GM03348 (cell line): ENCODE measurements around the gene CAMK1G.

ENCODE experiments used
- DNase-seq: peaks from one replicate; pipeline ENCODE4 v3.0.0; 2012; ENCODE audit warnings: low spot score

CAMK1G gene

DNA sequence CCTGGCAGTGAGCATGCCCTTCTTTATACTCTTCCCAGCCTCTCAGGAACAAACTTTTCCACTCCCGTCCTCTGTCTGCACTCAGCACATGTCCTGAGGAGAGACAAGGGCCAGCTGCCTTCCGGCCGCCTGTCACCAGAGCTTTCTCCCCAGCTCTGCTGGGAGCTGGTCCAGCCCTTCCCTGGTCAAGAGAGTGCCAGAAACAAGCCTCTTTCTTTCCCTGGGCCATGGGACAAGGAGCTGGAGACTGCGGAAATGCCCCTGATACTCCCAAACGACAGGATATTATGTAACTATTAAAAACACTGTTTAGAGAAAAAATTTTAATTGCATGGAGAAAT, 58.3 kb downstream of the CAMK1G start:
- peak; percentile 35 for DNase-seq

- no peak for DNase-seq
Observed at GRCh38 chr1:209642816-209643215, 59.3 kb downstream of the CAMK1G start.

- no peak for DNase-seq
Observed at GRCh38 chr1:209643285-209644020, 59.9 kb downstream of the CAMK1G start.

DNA sequence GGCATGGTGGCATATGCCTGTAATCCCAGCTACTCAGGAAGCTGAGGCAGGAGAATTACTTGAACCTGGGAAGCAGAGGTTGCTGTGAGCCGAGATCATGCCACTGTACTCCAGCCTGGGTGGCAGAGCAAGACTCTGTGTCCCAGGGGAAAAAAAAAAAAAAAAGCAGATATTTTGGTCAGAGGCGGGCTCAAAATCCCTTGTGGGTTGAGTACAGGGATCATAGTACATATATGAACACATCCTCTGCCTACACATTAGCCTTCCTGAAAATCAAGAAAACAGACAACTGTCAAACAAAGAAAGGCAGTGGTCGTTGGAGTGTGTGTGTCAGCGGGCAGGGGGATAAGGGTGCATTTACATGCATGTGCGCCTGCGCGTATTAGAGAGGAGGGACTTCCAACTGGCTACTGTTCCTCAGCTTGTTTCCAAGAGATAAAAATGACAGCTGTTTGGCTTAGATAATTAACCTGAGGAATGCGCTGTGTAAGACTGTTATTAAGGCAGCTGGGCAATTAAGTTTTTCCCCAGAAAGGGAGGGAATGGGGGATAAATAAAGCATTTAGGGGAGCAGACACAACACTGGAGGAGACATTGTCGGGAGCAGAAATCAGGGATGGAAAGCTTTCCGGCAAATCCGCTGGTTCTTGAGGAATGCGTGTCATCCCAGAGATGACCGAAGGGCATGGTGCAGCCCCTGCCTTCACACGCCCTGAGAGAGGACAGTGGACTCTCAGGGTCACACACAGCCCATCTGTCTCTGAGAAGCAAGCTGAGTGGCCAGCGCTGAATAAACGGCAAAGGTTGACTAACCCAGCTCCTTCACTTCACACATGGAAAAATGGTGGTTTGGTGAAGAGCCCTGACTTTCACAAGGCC, 62.3 kb downstream of the CAMK1G start:
- DNase-seq, result no peak

GRCh38 chr1:209646558-209646957, 63.0 kb downstream of the CAMK1G start:
- no peak for DNase-seq

GRCh38 chr1:209647156-209647555, 63.6 kb downstream of the CAMK1G start:
- DNase-seq, result no peak

DNA sequence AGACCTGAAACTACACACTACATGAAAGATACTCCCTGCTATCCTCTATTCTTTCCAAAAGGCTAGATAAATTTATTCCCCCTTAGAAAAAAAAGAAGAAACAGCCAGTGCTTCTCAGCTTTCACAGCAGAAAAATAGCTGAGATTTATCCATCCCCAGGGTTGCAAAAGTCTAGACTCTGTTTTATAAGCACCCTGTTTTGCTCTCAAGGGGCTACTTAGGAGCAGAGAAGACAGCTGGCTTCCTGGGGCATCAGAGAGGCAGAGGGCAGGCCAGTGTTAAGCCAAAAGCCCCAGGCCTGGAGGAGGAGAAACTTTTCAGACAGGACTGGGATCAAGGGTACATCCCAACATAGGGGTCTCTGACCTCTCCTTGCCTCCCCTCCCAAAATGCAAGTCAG, 64.8 kb downstream of the CAMK1G start:
- no peak for DNase-seq

DNA sequence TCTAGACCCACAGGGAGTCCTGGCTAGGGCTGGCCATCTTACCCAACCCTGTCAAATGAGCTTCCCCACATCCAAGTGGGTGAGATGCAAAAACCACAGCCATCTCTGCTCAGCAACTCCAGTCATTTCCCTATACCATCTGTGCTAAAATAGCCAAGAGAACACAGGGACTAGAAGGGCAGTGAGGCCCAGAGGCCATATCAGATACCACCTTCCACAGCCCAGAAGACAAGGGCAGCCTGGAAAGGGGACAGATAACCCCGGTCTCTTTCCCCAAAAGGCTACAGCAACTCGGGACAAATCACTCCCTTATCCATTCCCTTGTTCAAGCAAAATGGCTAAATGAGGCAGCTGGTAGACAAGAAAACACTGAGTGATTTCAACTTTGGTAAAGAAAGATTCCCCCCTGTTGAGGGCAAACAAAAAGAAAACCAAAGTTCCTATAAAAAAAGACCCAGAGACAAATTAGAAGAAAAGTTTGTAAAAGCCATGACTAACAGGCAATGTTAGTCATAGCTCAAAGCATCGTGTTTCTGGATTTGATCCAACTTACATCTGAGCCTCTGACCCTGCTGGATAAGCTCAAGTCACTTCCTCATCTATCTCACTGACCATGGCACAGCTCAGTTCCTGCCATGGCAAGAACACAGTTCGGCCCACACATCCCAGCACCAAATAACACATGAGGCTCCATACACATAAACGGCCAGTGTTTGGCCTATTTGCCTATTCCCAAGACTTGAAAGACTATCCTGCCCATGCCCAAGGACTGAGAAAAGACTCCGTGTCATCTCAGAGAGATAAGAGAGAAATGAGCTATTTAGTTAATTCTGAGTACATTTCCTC, 65.6 kb downstream of the CAMK1G start:
- DNase-seq, result peak; percentile 61

DNA sequence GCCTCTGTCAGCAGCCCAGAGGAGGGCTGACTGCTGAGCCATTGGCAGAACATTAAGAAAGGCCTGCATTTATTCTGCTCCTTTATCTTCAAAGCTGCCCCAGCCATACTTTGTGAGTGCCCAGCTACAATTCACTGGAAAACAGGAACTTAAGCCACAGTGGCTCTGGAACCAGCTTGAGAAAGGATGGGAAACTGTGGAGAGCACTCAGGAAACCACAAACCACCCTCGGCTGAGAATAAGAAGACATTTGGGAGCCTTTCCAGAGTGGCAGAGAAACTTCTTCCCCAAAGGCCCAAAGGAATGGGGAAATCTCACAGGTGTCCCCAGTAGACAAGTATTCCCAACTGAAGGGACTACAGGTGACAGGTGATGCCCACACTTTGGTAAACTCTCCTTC, 66.9 kb downstream of the CAMK1G start:
- DNase-seq, result peak; percentile 33

- DNase-seq, result peak; percentile 90
Observed at GRCh38 chr1:209651138-209651587, 67.6 kb downstream of the CAMK1G start.

GRCh38 chr1:209652121-209652735, 68.7 kb downstream of the CAMK1G start, which contains the start of gene LAMB3:
Gene LAMB3 (minus strand): TSS chr1:209652425. CDS start chr1:209650944, 1,481 bp downstream.
- DNase-seq, result no peak

DNA sequence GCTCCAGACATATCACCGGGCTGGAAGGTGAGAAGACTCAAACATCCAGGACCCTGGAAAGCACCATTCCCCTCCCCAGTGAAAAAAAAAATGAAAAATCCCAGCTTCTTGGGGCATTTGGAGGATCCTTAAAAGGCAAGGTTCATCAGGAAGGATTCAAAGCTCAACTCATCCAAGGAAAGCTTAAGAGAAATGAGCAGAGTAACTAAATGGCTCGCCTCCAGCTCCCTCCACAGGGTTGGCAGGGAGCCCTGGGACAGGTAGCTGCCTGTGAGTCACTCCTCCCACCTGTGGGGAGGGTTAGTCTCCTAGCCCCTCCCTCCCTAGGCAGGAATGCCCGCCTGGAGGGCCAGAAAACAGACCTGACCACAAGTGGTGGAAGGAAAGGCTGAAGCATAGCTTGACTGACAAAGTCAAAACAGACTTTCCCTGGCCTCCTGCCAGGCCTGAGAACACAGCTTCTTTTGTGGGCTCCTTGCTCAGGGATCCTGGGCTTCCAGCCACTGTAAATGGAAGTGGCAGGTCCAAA, 69.4 kb downstream of the CAMK1G start:
- no peak for DNase-seq

DNA sequence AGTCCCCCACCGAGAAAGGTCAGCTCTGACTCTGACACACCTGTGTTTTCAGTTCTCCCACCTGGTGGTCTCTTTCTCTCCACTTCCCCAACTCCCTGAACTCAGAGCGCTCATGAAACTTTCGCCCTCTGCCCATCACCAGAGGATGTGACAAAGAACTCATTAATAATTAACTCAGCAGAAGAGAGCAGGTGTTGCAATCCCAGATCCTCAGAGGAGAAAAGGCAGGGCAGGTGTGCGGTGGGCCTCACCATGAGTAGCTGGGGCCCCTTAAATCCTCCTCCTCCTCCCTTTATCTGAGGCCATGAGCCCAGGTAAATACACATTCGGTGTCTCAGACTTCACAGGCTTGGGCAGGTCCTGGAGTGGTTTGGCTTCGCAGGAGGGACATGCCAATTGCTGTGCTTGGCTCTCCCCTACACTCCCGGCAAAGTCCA, 70.4 kb downstream of the CAMK1G start:
- DNase-seq, result no peak

- no peak for DNase-seq
Observed at GRCh38 chr1:209655411-209656231, 72.1 kb downstream of the CAMK1G start.

DNA sequence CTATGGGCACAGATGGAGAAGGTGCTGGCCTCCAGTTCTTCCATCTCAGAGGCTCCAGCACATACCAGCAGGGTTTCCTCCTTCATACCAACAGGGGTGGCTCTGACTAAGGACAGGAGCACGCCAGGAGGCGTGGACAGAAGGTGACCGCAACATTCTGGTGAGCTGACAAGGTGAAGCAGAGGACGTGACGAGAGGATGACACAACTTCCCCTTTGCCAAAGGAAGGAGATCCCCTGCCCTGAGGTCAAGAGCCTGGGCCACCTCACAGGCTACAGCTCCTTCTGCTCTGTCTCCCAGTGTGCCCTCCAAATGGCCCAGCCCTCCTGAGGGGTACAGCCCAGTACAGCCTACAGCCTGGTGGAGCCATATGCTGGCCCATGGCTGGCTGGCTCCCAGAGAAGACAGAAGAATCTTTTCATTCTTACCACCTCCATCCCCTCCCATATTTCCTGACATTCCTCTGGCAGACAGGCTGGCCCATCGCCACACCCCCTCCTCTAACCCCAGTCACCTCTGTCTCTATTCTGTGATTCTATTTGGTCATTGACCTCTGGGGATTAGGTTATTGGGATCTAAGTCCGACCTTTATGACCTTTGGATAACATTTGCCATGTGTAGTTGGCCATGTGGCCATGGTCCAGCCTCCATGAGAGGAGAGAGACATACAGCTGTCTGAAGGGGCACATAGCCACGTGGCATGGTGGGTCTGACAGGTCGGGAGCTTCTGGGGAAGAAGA, 73.8 kb downstream of the CAMK1G start:
- no peak for DNase-seq

GRCh38 chr1:209657918-209658317, 74.4 kb downstream of the CAMK1G start:
- no peak for DNase-seq

GRCh38 chr1:209659909-209660308, 76.4 kb downstream of the CAMK1G start:
- DNase-seq, result no peak

DNA sequence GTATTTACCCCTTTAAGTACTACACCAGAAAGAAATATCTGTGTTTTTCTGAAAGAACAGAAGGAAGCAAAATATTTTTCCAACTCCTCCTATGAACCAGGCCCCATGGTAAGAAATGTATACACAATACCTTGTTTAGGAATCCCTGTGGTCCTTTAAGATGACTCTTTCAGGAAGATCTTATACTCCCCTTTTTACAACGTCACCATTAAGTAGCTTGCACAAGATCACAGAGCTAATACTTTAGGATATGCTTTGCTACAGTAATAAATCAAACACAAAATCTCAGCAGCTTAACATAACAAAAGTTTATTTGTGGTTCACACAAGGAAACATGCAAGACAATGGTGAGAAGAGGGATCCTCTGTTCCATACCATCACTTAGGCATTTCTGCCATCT, 77.6 kb downstream of the CAMK1G start:
- DNase-seq, result no peak

- DNase-seq, result no peak
Observed at GRCh38 chr1:209662879-209663327, 79.4 kb downstream of the CAMK1G start.
